GM18505 (cell line): ENCODE measurements around the gene ABCD1.
"Not testable (repeated sequence)": the region's sequence is repeated elsewhere in the genome, so short reads cannot be mapped to it uniquely, and the experiment has no call there.

Source experiments
- ATAC-seq: cut with Tn5 transposase; IDR thresholded peaks from one replicate; pipeline ENCODE4 v1.9.1; 2021; ENCODE audit not compliant: unreplicated experiment
- POLR2A ChIP-seq: IDR thresholded peaks from 4 replicates; pipeline ENCODE4 v1.6.1; 2011; ENCODE audit warnings: borderline replicate concordance; ENCODE audit not compliant: insufficient read depth, insufficient read length; ENCODE audit errors: extremely low read depth

ABCD1 gene

DNA sequence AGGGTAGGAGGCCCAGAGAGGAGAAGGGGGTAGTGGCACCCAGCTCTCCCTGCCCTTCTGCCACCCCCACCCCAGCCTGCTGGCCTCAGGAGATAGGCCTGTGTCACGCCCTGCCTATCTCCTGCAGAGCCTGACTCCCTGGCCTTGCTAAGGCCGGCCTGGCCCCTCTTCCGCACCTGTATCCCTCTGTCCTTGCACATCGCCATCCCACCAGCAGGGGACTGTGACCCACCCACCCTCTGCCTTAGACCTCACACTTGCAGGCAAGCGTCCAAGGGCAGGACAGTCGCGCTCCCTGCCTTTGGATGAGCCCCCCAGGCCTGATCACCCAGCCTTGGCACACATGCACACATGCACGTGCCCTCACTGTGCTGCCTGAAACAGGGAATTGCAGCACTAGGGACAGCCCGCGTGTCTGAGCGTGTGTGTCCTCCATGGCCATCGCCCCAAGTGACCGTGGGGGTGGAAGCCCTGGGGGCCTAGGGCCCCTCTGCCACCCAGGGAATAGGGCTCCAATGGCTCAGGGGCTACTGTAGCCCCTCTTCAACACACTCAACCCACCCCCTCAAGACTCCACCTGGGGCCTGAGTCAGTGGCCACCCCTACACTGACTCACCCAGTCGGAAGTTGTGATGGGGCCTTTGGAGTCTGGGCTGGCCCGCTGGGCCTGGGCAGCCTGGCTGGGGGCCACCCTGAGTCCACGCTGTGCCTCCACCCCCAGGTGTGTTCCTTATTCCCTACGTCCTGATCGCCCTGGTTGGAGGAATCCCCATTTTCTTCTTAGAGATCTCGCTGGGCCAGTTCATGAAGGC, 34.8 kb upstream of the ABCD1 start:
- no peak for ATAC-seq
- no peak for TF ChIP-seq POLR2A

DNA sequence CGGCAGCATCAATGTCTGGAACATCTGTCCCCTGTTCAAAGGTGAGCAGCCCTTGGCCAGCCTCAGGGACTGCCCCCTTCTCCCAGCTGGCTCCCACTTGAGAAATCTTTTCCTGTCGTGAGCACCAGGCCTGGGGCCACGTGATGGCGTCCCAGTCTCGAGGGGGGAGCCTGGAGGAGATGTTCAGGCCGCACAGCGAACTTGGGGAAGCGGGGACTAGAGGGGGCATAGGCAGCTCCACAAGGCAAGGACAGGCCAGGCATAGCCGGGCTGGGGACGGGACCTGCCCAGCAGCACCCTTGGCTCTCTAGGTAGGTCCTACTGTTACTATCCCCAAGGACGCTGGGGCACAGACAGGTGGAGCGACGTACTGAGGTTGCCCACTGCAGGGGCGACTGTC, 34.2 kb upstream of the ABCD1 start:
- no peak for ATAC-seq
- TF ChIP-seq POLR2A, result no peak

DNA sequence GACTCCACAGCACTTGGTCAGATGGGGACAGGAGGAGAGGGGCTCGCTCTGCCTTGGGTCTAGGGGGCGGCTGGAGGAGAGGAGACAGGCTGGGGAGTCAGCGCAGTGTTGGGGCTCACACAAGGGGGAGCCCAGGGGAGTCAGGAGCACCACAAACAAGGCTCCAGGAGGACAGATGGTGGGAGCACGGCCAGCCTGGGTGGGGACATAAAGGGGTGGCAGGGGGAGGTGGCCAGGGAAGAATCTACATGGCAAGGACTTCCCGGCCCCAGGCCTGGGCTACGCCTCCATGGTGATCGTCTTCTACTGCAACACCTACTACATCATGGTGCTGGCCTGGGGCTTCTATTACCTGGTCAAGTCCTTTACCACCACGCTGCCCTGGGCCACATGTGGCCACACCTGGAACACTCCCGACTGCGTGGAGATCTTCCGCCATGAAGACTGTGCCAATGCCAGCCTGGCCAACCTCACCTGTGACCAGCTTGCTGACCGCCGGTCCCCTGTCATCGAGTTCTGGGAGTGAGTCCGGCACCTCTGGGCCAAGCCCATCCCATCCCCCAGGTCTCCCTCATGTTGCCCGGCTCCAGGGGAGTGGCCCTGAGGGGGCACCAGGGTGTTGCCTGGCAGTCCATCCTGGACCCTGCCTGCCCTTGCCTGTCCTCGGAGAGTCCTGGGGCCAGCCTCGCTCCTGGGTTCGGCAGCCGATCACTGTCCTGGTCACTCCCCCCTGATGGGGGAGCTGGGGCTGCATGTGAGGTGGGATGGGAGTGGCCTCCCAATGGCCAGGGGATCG, 33.4 kb upstream of the ABCD1 start:
- not testable (repeated sequence) for ATAC-seq

DNA sequence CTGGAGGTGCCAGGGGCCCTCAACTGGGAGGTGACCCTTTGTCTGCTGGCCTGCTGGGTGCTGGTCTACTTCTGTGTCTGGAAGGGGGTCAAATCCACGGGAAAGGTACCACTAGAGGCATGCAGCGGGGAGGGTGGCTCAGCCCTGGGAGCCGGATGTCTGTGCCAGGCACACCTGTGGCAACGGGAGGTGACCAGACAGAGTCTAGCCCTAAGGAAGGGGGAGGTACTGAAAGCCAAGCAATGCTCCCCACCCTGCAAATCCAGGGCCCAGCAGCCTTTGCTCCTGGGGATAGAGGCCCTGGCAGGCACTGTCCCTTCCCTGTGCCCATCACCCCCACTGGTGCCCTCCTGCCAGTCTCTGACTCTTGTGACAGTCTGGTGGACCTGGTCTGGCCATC, 32.7 kb upstream of the ABCD1 start:
- no peak for TF ChIP-seq POLR2A

DNA sequence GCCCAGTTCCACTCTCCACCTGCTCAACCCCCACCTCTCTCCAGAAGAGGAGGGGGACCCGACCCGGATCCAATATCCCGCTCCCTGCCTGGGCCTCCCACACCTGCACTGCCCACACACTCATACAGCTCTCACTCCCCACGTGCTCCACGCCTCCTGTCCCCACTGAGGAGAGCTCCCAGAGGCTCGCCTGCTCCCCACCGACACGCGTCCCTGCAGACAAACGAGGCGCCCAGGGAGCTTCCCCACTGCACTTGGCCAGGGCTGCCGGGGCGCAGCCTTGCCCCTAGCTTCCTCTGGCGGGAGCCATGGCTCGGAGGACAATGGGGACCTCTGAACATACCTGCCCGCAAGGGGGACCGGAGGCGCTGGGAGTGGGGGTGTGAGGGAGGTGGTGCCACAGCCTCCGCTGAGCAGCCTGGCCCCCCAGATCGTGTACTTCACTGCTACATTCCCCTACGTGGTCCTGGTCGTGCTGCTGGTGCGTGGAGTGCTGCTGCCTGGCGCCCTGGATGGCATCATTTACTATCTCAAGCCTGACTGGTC, 32.0 kb upstream of the ABCD1 start:
- TF ChIP-seq POLR2A, result no peak
- no peak for ATAC-seq

More for the DNA sequence above, 32.7 kb upstream of the ABCD1 start:
- ATAC-seq, result no peak

DNA sequence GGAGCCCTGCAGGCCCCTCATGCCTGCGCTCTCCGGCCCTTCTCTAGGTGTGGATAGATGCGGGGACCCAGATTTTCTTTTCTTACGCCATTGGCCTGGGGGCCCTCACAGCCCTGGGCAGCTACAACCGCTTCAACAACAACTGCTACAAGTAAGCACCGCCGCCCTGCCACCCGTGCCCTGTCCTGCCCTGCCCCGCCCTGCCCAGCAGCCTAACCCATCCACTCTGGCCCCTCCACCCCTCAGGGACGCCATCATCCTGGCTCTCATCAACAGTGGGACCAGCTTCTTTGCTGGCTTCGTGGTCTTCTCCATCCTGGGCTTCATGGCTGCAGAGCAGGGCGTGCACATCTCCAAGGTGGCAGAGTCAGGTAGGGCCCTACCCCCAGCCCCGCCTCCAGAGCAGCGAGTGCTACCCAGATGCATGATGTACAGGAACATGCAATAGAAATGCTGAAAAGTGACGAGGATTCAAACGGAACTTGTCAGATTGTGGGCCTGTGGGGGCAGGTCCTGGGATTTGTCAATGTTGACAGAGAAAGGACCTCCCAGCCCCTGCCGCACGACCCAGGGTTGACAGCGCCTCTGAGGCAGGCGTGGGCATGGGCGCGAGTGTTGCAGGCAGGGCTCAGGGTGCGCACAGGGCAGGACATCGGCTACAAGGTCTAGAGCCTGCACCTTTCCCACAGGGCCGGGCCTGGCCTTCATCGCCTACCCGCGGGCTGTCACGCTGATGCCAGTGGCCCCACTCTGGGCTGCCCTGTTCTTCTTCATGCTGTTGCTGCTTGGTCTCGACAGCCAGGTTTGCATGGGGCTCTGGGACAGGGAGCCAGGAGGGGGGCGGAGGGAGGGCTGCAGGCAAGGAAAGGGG, 31.2 kb upstream of the ABCD1 start:
- TF ChIP-seq POLR2A, result no peak
- no peak for ATAC-seq

DNA sequence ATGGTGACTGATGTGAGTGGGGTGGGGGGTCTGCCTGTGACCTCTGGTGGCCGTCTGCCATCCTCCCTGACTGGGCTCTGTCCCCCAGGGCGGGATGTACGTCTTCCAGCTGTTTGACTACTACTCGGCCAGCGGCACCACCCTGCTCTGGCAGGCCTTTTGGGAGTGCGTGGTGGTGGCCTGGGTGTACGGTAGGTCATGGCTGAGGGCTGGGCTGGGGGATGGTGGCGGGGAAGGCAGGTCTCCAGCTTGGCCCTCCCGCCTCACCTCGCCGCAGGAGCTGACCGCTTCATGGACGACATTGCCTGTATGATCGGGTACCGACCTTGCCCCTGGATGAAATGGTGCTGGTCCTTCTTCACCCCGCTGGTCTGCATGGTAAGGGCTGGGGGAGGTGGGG, 30.4 kb upstream of the ABCD1 start:
- not testable (repeated sequence) for ATAC-seq

DNA sequence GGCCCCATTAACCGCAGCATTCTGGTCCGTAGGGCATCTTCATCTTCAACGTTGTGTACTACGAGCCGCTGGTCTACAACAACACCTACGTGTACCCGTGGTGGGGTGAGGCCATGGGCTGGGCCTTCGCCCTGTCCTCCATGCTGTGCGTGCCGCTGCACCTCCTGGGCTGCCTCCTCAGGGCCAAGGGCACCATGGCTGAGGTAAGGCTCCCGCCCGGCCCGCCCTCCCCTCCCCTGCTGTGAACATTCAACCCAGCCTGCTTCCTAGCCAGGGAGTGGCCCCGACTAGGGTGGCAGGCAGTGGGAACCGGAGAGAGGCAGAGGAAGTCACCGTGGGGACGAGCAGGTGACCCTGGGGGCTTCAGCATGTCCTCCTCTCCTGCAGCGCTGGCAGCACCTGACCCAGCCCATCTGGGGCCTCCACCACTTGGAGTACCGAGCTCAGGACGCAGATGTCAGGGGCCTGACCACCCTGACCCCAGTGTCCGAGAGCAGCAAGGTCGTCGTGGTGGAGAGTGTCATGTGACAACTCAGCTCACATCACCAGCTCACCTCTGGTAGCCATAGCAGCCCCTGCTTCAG, 29.9 kb upstream of the ABCD1 start:
- no peak for ATAC-seq
- TF ChIP-seq POLR2A, result no peak

DNA sequence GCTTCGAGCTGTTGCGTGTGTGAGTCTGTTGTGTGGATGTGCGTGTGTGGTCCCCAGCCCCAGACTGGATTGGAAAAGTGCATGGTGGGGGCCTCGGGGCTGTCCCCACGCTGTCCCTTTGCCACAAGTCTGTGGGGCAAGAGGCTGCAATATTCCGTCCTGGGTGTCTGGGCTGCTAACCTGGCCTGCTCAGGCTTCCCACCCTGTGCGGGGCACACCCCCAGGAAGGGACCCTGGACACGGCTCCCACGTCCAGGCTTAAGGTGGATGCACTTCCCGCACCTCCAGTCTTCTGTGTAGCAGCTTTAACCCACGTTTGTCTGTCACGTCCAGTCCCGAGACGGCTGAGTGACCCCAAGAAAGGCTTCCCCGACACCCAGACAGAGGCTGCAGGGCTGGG, 28.6 kb upstream of the ABCD1 start:
- ATAC-seq, result no peak
- TF ChIP-seq POLR2A, result no peak

DNA sequence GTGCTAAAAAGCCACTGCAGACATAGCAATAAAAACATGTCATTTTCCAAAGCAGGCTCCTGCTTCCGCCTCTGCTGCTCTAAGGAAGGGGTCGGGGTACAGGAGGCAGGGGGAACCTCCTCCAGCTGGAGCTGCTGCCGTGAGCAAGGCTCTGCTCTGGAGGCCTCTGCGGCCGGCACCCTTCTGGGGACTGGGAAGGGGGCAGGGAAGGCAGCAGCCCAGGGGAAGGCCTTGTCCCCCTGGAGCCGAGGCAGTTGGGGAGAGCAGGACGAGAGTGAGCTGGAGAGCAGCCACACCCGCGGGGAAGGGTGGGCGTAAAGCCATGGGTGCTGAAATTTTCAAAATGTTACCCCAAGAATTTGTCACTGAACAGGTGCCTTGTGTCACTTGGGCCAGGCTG, 28.1 kb upstream of the ABCD1 start:
- ATAC-seq, result not testable (repeated sequence)

DNA sequence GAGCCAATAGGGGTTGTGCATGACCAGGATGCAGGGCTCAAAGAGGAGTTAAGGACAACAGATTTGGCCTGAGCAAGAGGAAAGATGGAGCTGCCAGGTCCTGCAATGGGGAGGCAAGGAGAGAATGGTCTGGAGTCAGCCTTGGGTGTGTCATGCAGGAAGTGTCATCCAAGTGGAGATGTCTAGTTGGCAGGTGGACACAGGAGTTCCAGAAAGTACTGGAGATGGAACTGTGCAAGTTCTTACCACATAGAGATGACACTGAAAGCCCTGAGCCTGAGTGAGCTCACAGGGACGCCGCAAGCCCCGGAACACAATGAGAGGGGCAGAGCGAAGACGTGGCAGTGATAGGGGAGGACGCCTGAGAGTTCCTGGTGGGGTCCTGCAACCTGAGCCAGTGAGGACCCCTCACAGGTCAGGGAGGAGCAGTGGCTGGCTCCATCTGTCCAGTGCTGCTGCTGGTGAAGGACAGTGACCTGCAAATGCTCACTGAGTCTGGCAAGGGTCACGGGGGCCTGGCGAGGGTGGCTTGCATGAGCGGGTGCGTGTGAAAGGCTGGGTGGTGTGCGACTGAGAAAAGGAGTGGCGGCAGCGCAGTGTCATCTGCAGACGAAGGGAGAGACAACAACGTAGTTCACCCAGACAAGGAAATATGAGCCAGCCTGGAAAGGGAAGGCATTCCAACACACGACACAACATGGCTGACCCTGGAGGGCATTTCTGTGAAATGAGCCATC, 27.5 kb upstream of the ABCD1 start:
- ATAC-seq, result not testable (repeated sequence)

DNA sequence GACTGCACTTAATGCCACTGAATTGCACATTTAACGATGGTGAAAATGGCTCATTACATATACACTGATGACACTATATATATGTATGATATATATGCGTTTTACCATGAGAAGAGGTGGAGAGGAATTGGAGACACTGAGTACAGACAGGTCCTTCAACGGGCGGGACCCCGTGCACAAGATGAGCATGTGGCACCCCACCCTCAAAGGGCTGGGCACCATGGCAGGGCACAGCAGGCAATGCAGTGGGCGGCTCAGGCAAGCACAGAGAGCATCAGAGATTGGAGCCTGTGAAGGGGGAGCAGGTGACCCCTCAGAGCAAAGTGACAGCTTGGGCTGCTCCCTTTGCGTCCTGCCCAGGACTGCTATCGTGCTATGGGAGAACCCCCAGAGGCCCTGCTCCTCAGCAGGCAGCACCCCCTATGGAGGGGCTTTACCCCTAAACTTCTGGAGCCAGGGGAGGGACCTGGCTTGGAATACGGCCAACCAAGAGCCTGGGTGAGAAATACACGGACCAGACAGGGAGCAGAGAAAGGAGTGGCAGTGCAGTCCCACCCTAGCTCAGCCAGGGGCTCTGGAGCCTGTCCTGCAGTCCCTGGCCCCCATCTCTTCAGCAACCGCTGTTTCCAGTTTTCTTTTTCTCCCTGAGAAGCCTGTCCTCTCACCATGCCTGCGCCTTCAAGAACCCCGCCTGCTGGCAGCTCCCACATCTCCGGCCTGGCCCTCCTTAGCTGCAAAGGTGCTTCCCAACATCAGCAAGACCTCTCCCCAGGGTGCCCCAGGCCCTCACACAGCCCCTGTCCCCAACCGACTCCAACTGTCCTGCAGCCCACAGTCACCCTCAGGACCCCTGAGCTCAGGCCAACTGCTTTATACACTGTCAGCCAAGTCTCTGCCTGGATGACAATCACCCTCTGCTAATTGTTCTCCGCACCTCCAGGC, 26.5 kb upstream of the ABCD1 start:
- ATAC-seq, result no peak
- TF ChIP-seq POLR2A, result no peak

DNA sequence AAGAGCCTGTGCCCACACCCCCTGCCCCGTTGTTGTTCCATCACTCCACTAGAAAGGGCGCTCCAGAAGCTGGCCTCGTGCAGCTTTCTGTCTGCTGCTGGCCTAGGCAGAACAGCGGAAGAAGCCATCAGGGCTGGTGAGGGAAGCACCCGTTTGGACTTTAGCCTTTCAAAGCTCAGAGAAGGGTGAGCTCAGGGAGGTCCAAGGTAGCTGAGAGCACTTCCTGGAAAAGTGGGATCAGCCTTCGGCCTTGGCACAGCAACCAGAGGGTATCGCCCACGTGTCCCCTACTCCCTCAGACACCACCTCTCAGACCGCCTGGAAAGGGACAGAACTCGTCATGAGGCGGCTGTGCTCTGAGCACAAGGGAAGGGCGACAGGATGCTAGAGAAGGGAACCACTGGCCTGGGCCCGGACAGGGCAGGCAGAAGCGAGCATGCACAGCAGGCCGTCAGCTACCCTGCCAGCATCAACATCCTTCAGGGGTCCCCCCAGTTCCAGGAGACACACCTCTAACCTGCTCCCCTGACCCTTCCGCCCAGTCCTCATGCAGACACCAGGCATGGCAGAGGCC, 25.4 kb upstream of the ABCD1 start:
- ATAC-seq, result not testable (repeated sequence)

DNA sequence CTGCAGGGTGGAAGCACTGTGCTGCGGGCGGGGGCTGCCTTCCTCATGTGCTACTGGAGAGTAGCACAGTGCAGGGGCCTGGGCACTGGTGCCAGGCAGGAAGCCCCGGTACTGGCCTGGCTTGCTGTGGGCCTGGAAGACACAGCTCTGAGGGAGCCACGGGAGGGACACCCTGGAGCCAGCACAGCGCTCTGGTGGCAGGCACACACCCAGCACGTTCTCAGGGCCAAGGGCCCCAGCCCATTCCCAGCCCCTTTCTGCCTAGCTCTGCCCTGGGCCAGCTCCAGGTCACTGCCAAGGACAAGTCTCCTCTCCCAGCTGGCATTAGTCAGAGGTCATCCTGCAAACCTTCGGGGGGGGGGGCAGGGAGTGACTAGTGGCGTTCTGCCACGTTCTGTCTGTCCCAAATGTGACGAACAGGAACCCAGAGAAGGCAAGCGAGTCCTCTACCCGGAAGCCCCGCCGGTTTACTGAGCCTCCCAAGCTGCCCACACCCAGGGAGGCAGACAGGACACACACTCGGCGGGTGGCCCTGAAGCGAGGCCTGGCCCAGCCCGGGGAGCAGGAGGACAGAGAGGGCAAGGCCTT, 24.8 kb upstream of the ABCD1 start:
- ATAC-seq, result not testable (repeated sequence)
